ENCODE data around the gene LAIR1.
"Not testable (repeated sequence)": the region's sequence is repeated elsewhere in the genome, so short reads cannot be mapped to it uniquely, and the experiment has no call there.

LAIR1 gene

DNA sequence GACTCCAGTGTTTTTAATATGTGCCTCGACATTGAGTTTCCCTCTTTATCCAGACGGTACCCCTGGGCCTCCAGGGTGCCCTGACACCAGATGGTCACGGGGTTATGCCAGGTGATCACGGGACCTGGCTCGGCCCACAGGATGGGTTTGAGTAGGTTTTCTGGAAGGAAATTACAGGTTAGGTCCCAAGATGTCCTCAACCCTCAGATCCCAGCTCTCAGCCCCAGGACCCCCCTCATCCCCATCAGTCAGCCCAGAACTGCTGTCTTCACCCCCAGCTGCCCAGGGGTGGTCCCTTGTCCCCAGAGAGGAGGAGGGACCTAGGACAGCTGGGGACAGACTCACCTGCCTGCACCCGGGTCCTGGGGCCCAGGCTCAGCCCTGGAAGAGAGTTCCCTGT is 26.2 kb downstream of the LAIR1 start:
- DNase-seq: no peak

DNA sequence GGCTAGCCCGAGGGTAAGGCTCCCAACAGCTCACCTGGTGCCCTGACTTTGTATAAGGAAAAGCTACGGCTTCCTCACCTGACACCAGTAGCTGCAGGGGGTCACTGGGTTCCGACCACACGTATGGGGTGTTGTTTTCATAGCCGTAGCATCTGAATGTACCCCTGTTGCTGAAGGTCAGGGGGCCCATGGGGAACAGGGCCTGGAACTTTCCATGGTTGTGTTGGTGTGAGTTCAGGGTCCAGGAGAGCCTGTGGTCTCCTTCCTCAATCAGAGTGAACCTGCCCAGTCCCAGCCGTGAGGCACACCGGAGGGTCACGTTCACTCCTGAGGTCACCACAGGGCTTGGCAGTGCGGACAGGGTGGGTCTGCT is 26.9 kb downstream of the LAIR1 start:
- no peak for DNase-seq

DNA sequence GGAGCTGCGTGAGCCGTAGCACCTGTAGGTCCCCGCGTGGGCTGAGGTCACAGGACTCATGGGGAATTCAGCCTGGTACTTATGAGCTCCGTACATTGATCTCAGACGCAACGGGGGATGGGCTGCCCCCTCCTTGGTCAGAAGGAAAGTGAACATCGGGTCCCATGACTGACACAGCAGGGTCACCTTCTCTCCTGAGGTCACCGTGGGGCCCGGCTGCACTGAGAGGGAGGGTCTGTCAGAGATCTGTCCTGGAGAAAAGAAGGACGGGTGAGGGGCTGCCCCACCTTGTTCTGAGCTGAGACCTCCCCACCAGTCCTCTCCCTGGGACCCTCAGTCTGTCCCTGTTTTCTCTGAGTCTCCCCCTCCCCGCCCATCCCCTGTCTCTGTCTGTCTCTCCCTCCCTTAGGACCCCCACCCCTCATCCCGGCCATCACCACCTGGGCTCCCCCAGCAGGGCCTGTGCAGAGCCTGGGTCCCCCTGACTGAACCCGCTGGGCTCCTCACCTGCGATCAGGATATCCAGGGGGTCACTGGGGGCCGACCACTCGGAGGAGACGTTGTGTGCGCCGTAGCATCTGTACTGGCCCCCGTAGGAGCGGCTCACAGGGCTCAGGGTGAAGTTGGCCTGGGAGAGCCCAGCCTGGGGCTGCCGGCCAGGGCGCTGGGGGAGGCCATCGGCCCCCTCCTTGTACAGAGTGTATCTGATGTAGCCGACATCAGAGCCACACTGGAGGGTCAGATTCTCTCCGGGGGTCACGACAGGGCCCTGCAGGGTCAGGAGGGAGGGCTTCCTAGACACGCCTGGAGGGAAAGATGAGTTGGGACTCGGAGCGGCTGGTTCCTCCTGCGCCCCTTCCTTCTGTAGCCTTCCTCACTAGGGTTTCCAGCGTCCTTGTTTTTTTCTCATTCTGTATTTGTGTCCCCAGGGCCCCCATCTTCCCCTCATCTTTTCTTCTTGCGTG is 27.6 kb downstream of the LAIR1 start:
- DNase-seq: no peak

DNA sequence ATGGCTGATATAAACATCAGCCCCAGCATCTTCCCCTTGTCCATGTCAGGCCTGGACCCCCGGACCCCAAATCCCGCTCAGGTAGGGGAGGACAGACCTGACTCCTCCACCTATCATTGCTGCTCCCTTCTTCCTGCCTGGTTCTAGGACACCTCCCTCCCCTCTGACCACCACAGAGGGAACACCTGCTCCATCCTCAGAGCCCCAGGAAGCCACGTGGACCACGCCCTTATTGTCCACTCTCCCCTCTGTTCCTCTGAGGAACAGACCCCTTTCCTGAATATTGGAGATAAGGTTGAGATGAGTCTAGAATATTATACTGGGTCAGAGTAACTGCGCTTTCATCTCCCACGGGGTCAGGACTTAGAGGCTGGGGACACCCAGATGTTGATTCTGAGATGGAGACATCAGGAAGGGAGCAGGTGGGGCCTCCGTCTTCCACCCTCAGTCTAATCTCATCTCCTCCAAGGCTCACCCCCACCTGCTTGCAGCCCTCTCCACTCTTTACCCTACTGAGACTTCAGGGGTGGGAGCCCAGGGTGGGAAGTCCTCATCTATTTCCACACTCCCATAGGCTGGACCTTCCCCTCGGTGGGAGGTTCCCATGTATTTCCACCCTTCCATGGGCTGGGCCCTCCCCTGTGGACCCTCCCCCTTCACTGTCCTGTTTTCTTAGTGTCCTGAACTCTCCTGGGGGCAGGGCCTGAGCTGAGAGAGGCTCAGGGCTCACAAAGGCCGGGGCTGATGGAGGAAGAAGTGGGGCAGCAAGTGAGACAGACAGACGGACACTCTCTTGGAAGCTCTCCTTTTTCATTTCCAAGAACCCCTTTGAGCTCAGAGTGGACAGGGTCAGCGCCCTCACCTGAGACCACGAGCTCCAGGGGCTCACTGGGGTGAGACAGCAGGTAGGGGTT is 28.5 kb downstream of the LAIR1 start:
- no peak for DNase-seq

DNA sequence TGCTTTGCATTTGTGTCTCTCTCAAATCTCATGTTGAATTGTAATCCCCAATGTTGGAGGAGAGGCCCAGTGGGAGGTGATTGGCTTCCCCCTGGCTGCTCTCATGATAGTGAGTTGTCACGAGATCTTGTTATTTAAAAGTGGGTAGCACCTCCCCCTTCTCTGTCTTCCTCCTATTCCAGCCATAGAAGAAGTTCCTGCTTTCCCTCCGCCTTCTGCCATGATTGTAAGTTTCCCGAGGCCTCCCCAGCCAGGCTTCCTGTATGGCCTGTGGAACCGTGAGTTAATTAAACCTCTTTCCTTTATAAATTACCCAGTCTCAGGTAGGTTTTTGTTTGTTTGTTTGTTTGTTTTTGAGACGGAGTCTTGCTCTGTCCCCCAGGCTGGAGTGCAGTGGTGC is 29.6 kb downstream of the LAIR1 start:
- no peak for DNase-seq

DNA sequence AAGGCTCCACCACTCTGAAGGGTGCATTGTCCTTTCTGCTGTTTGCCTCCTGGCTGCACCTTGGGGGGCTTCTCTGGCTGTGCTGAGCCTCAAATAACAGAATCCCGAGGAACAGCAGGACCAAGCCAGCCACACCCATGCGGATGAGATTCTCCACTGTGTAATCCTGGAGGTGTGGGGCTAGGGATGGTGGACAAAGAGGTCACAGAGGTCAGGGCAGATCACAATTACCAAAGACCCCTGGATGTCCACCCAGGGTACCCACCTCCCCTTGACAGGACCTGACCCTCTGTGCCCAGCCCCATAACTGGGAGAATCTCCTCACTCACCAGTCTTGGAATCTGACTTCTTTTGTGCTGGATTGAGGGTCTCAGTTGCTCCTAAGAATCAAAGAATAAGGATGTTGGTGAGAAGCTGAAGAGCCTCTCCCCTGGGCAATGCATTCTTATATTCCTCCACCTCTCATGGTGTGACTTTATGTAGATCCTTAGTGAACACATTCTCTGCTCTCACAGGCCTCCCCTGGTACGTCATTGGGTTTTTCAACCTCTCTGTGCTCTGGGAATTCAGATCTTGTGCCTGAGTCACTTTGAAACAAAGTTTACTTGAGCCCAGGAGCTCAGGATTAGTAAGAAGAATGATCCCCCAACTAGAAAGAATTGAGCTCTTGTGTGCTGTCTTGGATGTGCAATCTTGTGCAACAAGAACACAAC is 31.0 kb downstream of the LAIR1 start:
- DNase-seq: no peak

DNA sequence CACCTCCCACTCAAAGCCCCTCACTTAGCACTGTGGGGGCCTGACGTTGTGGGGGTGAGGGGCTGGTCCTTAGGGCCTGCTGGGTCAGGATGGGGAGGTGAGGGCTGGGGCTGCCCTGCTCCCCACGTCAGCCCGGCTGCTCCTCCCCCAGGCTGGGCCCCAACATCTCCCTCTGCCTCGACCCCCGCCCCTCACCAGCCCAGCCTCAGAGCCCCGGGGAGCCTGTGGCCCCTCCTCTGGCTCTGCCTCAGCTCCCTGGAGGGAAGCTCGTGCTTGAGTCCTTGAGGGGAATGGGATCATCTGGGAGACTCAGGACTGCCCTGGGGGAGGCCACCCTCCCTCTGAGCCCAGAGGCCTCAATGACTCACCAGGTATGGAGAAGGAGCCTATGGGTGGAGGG is 32.6 kb downstream of the LAIR1 start:
- no peak for DNase-seq

DNA sequence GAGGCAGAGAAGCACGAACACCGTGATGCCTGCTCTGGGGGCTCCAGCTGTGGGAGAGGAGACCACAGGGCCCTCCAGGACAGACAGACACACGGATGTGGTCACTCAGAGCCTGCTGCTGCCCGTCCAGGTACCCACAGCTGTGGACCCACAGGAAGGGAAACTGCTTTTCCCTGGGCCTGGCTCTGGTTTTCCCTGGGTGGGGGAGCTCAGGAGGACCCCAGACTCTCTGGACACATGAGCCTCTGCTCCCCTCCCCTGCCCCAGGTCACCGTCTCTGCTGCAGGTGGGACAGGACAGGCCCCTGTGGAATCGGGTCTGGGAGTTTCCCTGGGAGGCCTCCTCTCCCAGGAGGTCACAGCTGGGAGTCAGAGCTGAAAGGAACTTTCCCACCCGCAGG is 33.1 kb downstream of the LAIR1 start:
- no peak for DNase-seq

DNA sequence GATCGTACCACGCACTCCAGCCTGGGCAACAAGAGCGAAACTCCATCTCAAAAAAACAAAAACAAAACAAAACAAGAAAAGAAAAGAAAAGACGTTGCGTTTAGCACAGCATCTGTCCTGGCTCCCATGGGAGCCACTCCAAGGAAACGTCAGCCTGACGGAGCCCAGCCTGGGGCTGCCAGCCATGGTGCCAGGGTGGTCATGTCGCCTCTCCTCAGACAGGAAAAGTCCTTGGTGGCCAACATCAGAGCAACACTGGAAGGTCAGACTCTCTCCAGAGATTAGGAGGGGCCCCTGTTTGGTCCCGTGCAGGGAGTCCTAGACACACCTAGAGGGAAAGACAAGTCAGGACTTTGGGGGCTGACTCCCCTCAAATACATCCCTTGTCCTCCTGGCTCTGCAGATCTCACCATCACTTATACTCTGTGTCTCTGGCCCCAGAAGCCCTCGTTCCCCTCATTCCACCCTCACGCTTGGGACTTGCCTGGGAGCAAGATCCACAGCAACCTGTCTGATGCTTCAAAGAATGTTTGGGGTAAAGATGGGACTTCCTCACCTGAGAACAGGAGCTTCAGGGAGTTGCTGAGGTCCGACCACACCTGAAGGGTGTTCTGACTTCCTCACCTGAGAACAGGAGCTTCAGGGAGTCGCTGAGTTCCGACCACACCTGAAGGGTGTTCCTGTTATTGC is 35.1 kb downstream of the LAIR1 start:
- no peak for DNase-seq

DNA sequence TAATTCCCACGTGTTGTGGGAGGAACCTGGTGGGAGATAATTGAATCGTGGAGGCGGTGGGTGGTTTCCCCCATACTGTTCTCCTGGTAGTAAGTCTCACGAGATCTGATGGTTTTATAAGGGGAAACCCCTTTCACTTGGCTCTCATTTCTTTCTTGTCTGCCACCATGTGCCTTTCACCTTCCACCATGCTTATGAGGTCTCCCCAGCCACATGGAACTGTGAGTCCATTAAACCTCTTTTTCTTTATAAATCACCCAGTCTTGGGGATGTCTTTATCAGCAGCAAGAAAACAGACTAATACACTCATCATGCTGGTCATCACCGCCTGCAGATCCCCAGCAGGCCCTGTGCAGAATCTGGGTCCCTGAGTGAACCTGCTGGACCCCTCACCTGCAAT is 36.0 kb downstream of the LAIR1 start:
- not testable (repeated sequence) for DNase-seq

DNA sequence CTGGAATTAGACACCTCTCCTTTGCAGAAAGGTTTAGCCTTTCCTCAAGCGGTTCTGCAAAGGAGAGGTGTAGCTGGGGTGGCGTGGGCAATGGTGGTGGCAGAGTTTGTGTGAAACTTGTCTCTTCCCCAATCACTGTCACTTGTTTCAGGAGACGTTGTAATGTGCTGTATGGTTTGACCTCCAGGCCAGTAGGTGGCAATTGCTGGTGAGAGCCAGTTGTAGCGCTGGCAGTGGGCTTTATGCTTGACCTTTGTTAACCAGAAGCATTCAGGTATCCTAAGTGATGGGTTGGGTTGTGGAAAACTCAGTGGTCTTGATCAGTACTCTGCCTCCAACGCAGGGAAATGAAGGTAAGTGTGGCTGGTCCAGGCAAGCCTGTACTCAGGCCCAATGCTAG is 39.1 kb downstream of the LAIR1 start:
- DNase-seq: no peak

DNA sequence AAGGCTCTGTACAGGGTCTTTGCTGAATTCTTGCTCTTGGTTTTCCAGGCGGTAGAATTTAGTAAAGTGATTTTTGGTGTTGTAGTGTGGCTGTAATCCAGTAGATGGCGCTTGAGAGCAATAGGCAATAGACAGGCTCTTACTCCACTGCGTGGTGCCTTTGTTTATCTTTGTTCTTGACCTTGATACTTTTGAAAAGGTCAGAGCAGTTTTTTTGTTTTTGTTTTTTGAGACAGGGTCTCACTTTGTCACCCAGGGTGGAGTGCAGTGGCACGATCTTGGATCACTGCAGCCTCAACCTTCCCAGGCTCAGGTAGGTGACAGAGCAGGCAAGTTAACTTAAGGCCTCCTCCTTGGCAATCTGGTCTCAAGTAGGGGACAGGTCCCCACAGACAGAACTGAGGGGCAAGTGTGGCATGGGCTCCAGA is 39.5 kb downstream of the LAIR1 start:
- no peak for DNase-seq

DNA sequence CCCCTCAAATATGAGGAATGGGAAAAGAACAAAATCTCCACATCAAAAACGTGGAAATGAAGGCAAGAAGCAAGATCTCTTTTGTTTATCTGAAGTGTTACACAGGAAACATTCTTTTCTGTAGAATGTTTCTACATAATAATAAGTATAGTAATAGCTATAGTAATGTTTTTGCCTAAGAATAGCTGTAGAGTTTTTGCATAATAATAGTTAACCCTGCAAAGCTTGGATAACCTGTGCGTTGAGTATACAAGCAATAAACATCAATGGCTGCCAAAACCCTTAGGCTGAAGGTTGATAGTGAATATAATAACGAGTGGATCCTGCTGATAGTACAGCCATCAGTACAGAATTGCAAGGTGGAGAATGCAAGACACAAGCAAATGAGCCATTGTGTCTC is 40.7 kb downstream of the LAIR1 start:
- DNase-seq: no peak

DNA sequence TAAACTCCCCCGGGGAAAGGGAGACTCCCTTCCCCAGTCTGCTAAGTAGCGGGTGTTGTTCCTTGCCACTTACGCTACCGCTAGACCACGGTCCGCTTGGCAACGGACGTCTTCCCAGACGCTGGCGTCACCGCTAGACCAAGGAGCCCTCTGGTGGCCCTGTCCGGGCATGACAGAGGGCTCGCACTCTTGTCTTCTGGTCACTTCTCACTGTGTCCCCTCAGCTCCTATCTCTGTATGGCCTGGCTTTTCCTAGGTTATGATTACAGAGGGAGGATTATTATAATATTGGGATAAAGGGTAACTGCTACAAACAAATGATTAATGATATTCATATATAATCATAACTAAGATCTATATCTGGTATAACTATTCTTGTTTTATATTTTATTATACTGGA is 41.8 kb downstream of the LAIR1 start:
- not testable (repeated sequence) for DNase-seq

DNA sequence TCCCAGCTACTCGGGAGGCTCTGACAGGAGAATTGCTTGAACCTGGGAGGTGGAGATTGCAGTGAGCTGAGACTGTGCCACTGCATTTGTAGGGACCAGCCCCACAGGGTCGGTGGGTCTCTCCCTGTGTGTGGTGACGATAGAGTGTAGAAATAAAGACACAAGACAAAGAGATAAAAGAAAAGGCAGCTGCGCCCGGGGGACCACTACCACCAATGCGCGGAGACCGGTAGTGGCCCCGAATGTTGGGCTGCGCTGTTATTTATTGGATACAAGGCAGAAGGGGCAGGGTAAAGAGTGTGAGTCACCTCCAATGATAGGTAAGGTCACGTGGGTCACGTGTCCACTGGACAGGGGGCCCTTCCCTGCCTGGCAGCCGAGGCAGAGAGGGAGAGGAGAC is 42.4 kb downstream of the LAIR1 start:
- not testable (repeated sequence) for DNase-seq

DNA sequence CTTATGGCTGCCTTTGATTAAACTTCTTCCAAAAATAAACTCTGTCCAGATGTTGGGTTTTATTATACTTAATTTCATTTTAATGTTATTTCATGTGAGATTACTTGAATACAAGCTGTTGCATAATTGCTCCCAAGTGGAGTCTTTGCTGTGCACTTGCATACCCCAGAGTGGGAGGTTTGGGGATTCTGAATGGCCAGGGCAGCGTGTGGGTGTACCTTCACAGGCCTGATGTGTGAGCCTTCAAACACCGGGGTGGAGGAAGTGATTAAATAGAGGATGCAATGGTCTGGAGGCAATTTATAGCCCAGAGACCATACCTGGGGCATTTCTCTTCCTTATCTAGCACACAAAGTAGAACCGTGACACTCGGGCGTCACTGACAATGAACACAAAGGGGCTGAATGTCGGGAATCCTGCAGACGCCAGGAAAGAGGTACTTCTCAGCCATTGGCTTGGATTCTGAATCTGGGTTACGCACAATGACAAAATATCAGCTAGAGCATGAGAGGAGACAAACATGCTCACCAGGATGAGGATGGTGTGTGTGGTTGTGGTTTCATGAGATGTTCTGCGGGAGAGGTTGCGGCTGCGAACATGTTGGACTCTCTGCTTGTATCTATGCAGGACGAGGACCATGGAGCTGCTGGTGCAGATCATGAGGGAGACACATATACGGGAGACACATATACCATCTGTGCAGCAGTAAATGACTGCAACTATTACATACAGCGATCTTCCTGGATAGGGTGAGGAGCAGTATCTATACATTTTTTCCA is 44.6 kb downstream of the LAIR1 start:
- no peak for DNase-seq

DNA sequence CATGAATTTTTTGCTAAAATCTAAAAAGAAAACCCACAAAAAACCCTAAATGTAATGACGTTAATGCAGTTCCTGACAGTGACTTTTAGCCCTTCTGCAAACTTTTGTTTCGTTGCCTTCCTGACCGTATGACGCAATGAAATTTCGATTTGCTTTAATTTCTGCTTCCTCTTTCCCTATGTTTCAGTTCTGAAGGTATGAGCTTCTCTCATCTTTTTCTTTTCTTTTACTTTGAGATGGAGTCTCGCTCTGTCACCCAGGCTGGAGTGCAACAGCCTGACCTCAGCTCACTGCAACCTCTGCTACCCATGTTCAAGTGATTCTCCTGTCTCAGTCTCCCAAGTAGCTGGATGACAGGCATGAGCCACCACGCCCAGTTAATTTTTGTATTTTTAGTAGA is 45.7 kb downstream of the LAIR1 start:
- DNase-seq: no peak

DNA sequence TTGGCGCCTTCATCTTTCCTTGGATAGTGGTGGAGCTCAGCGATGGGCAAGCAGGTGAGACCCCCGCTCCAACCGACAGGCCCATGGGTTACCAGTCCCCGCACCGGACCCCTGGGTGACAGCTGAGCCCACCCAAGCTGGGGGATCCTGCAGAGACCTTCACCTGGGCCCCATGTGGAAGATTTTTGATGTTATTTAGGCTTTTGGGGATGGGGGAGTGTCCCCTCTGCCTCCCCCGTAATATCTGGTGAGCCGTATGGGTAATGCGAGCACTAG is 46.8 kb downstream of the LAIR1 start:
- DNase-seq: no peak

DNA sequence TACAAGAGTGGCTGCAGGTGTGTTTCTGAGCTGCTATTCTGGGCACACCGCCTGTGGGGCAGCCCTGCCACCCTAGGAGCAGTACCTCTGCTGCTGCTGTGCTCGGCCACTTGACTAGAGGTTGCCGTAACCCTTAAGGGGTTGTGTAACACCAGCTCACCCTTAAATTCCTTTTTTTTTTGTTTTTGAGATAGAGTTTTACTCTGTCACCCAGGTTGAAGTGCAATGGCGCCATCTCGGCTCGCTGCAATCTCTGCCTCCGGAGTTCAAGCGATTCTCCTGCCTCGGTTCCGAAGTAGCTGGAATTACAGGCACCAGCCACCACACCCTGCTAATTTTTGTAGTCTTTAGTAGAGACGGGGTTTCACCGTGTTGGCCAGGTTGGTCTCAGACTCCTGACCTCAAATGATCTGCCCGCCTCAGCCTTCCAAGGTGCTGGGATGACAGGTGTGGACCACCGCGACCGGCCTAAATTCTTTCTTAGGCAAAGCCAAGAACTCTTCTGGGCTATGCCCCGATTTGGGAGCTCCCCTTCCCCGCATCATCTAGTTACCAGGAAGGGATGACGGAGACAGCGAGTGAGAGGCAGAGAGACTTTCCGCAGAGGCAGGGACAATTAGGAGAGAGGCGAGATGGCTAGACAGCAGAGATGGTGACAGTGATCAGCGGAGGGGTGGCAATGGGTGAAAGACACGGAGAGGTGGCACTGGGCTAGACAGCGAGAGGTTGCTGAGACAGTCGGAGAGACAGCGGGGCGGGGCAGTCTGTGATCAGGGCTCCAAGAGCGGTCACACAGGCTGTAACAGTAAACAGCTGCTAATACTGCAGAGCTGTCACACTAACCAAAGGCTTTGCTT is 47.4 kb downstream of the LAIR1 start:
- no peak for DNase-seq

DNA sequence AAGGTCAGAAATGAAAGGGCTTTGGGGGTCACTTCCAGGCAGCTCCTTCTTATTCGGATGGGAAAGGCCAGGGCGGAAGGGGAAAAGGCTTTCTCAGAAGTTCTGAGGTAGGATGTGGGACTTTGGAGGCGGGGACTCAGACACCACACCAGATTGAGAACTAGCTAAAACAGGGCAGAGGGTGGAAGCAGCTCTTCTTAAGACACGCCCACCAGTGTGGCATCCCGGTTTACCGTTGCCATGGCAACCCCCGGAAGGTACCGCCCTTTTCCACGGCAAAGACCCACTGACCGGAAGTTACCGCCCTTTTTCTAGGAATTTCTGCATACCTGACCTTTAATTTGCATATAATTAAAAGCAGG is 48.0 kb downstream of the LAIR1 start:
- no peak for DNase-seq

DNA sequence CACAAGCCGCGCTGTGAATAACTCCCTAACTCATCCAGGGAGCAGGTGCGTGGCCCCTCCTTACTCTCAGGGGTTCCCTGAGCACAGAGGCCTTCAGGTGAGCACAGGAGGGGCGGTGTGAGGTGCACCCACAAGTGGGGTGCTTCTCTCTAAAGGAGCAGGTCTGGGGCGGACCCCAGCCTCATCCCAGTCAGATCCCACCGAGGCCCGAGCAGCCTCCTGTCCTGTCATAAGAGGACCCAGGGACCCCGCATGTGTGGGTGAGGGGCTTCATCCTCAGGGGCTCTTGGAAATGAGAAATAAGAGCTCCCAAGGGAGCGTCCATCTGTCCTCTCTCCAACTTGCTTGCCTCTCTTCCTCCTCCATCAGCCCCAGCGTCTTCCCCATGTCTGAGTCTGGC is 48.8 kb downstream of the LAIR1 start:
- DNase-seq: no peak
